GM12878 (cell line): ENCODE results near the gene SRP54. TPM values are rescaled to one million over a fixed set of nuclear protein-coding genes. Genes with fewer than 3 reads are reported as not detected.
A peak's percentile ranks its signal among the peaks of the same experiment; 100 is the strongest.

ENCODE experiments used
- ATAC-seq: fragments of 200-7000 bp; cut with Tn5 transposase; 3 replicates; pipeline ENCODE4 v1.9.1; 2020; ENCODE audit warnings: mild to moderate bottlenecking, moderate library complexity
- BruUV-seq: library from RNA; stranded (reverse); fragments of 400-500 nt; replicated peaks from 2 replicates; lab custom pipeline; 2021; lab: Mats Ljungman, UMichigan
- CTCF ChIA-PET: fragments of 300-600 bp; sonication (Branson Sonifier 250); formaldehyde crosslinking; extraction: SDS; loops from one replicate; lab custom pipeline; 2021; ENCODE audit warnings: inconsistent platforms; lab: Yijun Ruan, JAX
- POLR2A ChIA-PET: fragments of 350-600 bp; formaldehyde crosslinking; extraction: SDS; loops from one replicate; lab custom pipeline; 2021; ENCODE audit warnings: inconsistent platforms; lab: Charles Lee
- RAD21 ChIA-PET: fragments of 300-600 bp; sonication (Branson Sonifier 250); formaldehyde crosslinking; loops from one replicate; lab custom pipeline; 2023; ENCODE audit warnings: antibody characterized with exemption; ENCODE audit not compliant: unreplicated experiment; lab: Charles Lee
- SMC1A ChIA-PET: fragments of 300-600 bp; sonication (Branson Sonifier 250); formaldehyde crosslinking; loops from one replicate; lab custom pipeline; 2023; ENCODE audit not compliant: unreplicated experiment, uncharacterized antibody; lab: Charles Lee
- DNase-seq: peaks from one replicate; pipeline ENCODE4 v3.0.0-alpha.2; 2011; ENCODE audit warnings: low read depth, low spot score
- FAIRE-seq: peaks from 3 replicates; lab custom pipeline; 2011; peaks lifted over from hg19 to GRCh38; lab: Jason Lieb, UNC
- H2AFZ ChIP-seq: 2 replicates; pipeline ENCODE4 v1.6.0; 2011; ENCODE audit warnings: low read depth, low read length, control low read depth; ENCODE audit not compliant: control insufficient read depth
- H3K27ac ChIP-seq: 2 replicates; pipeline ENCODE4 v1.5.1; 2011; ENCODE audit warnings: control low read depth; ENCODE audit not compliant: control insufficient read depth, insufficient read depth
- H3K27me3 ChIP-seq, 2 experiments: replicated peaks in 1 of 2; 2 replicates each; pipeline versions ENCODE4 v1.6.0 to v1.6.1; 2011; ENCODE audit warnings: low read length in 1 of 2; ENCODE audit not compliant: control insufficient read depth in 2 of 2, insufficient read depth in 2 of 2
- H3K36me3 ChIP-seq, 2 experiments: 2 replicates each; pipeline ENCODE4 v1.5.1; 2011; ENCODE audit warnings: low read length in 1 of 2; ENCODE audit not compliant: control insufficient read depth in 2 of 2, insufficient read depth in 2 of 2
- H3K4me1 ChIP-seq: 2 replicates; pipeline ENCODE4 v1.6.1; 2011; ENCODE audit warnings: mild to moderate bottlenecking, low read length, moderate library complexity, mixed read lengths; ENCODE audit not compliant: control insufficient read depth, insufficient read depth
- H3K4me2 ChIP-seq: 2 replicates; pipeline ENCODE4 v1.6.0; 2011; ENCODE audit warnings: control low read depth; ENCODE audit not compliant: control insufficient read depth, insufficient read depth
- H3K4me3 ChIP-seq: fragments of 200-600 bp; sonication (generic); 2 replicates; pipeline ENCODE4 v1.5.1; 2016
- H3K79me2 ChIP-seq: 2 replicates; pipeline ENCODE4 v1.6.0; 2011; ENCODE audit warnings: low read length; ENCODE audit not compliant: control insufficient read depth, insufficient read depth
- H3K9ac ChIP-seq: 2 replicates; pipeline ENCODE4 v1.8.0; 2011; ENCODE audit warnings: low read length, control low read depth, mixed read lengths; ENCODE audit not compliant: control insufficient read depth, insufficient read depth
- H3K9me3 ChIP-seq: replicated peaks from 3 replicates; pipeline ENCODE4 v1.5.1; 2011; ENCODE audit warnings: mild to moderate bottlenecking, low read length; ENCODE audit not compliant: control insufficient read depth, insufficient read depth
- H4K20me1 ChIP-seq: 2 replicates; pipeline ENCODE4 v1.6.0; 2011; ENCODE audit not compliant: control insufficient read depth, insufficient read depth
- CBX3 ChIP-seq: fragments of 200-600 bp; sonication (generic); IDR thresholded peaks from 2 replicates; pipeline ENCODE4 v1.6.1; 2016; ENCODE audit warnings: low read depth, borderline replicate concordance
- IKZF2 ChIP-seq, 2 experiments: fragments of 450-650 bp; IDR thresholded peaks; 2 replicates each; pipeline ENCODE4 v1.6.1; 2017; ENCODE audit warnings: mild to moderate bottlenecking in 2 of 2, moderate library complexity in 2 of 2
- NBN ChIP-seq: fragments of 450-650 bp; IDR thresholded peaks from 2 replicates; pipeline ENCODE4 v1.6.1; 2016
- NR2F1 ChIP-seq: fragments of 450-650 bp; conservative IDR thresholded peaks from 2 replicates; pipeline ENCODE4 v1.6.1; 2017; ENCODE audit warnings: mild to moderate bottlenecking
- RUNX3 ChIP-seq: IDR thresholded peaks from 2 replicates; pipeline ENCODE4 v1.6.1; 2012; ENCODE audit warnings: low read length, inconsistent platforms
- YY1 ChIP-seq: IDR thresholded peaks from 2 replicates; pipeline ENCODE4 v1.6.1; 2011; ENCODE audit warnings: low read depth, mild to moderate bottlenecking, low read length
- WGBS: methylation state at CpG from one replicate; pipeline ENCODE4 v1.1.6; 2016; ENCODE audit warnings: low lambda C conversion rate; ENCODE audit not compliant: insufficient replicate concordance, insufficient coverage; ENCODE audit errors: missing lambda C conversion rate; 5-methylcytosine and 5-hydroxymethylcytosine counted together
- in situ Hi-C: fragments of 300-500 bp; cut with MboI; formaldehyde crosslinking; loops from 9 replicates; pipeline ENCODE4 v1.14.3; 2018; ENCODE audit warnings: mixed read lengths
- intact Hi-C: fragments of 100-400 bp; cut with micrococcal nuclease; formaldehyde crosslinking; loops from one replicate; pipeline ENCODE4 v1.14.2; 2022; ENCODE audit not compliant: unreplicated experiment
- polyA plus RNA-seq, 11 experiments: library from polyadenylated mRNA; depleted of rRNA in 4 of 11; unstranded in 6 of 11; stranded (reverse) in 5 of 11; fragments of >200 nt; fragmentation: Nextera tagmentation in 4 of 11; fragmentation: Illumina TruSeq in 1 of 11; extraction: Ambion mirVana in 4 of 11; extraction: Trizol in 1 of 11; gene quantifications; 1 replicate in 1 of 11; 2 replicates in 10 of 11; pipeline versions ENCODE4 v1.2.1 to v1.2.3, GENCODE V29; 2011 to 2016; ENCODE audit warnings: inconsistent platforms in 2 of 11, missing spikeins in 2 of 11, low read depth in 1 of 11
- total RNA-seq, 4 experiments: library from RNA; depleted of rRNA in 3 of 4; stranded (reverse); fragments of >200 nt in 3 of 4; fragmentation: Illumina TruSeq in 1 of 4; extraction: Trizol in 1 of 4; gene quantifications; 2 replicates each; pipeline versions ENCODE4 v1.2.1 to v1.2.3, GENCODE V29; 2013 to 2021
- TF ChIP-seq, protein P1 (sequence below): fragments of 450-650 bp; IDR thresholded peaks from 2 replicates; pipeline ENCODE4 v1.6.1; 2017; ENCODE audit warnings: low read depth, mild to moderate bottlenecking, moderate library complexity
- TF ChIP-seq, protein P2 (sequence below): fragments of 450-650 bp; IDR thresholded peaks from 2 replicates; pipeline ENCODE4 v1.6.1; 2016; ENCODE audit warnings: mild to moderate bottlenecking

Gene SRP54
- total and polyA plus RNA-seq, 10 of the 15 experiments (the other 5 are each of a cell fraction or from before 2014, with no cell fraction given), result 54.1 to 130 (median 72.3) TPM

DNA sequence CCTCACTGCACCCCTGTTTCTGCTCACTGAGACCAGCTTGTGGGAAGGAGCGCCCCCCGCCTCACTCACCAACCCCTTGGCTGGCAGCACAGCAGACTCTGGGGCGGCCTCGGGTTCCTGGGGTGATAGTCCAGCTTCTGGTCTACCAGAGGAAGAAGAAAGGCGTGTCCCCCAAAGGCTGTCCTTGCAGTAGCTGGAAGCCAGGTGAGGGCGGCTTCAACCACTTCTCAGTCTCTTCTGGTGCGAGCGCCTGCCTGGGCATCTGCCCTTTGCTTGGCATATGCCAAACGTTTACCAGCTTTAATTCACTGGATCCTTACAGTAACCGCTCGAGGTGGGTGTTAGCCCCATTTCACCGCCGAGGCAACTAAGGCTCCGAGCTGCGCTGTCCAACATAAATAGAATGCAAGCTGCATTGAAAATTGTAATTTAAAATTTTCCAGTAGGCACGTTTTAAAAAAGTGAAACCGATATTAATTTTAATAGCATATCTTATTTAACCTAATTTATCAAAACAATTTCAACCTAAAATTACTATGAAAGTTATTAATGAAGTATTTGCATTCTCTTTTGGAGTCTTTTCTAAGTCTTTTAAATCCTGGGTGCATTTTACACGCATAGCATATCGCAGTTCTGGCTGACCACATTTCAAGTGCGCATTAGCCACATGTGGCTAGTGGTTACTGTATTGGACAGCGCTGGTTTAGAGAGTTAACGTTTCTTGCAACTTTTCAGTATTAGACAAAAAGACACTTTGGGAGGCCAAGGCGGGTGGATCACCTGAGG is 64.2 kb downstream of the SRP54 start:
- peak overlapping the region; percentile 65 for H3K27ac ChIP-seq
- no peak for FAIRE-seq
- CTCF ChIA-PET, result interaction anchor here (0.9 to 3.1 kb wide), 6 partner anchors 13 to 324 kb away, joined by 3 to 20 read pairs (median 3); partner anchors contain the start of genes BAZ1A and SRP54
- intact Hi-C loops, result loop anchor here (1.0 to 5.0 kb wide), 4 partner anchors 64 to 370 kb away; partner anchors contain the start of genes PRORP and SRP54
- RAD21 ChIA-PET, result interaction anchor here (1.0 to 2.1 kb wide), 11 partner anchors 14 to 375 kb away, joined by 3 to 29 read pairs (median 4); partner anchors contain the start of genes BAZ1A, PPP2R3C and SRP54
- POLR2A ChIA-PET, result interaction anchor here (0.6 to 3.5 kb wide), 16 partner anchors 10 to 370 kb away, joined by 3 to 37 read pairs (median 4); partner anchors contain the start of genes BAZ1A, PPP2R3C, PRORP and SRP54
- H3K79me2 ChIP-seq, result peaks cover 3% of the 10 kb centered on the region
- H3K9me3 ChIP-seq, result no peaks in the 10 kb centered on the region
- TF ChIP-seq NR2F1 (0 out of 2 replicates have a peak, but pooled peaks have one; percentile 29), YY1 (no peak), IKZF2 (IDR thresholded peaks at IDR 0.05) (no peak), RUNX3 (peak; percentile 48), NBN (0 out of 2 replicates have a peak, but pooled peaks have one; percentile 3), CBX3 (no peak)
- TF ChIP-seq, protein P1, sequence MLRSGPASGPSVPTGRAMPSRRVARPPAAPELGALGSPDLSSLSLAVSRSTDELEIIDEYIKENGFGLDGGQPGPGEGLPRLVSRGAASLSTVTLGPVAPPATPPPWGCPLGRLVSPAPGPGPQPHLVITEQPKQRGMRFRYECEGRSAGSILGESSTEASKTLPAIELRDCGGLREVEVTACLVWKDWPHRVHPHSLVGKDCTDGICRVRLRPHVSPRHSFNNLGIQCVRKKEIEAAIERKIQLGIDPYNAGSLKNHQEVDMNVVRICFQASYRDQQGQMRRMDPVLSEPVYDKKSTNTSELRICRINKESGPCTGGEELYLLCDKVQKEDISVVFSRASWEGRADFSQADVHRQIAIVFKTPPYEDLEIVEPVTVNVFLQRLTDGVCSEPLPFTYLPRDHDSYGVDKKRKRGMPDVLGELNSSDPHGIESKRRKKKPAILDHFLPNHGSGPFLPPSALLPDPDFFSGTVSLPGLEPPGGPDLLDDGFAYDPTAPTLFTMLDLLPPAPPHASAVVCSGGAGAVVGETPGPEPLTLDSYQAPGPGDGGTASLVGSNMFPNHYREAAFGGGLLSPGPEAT, result 0 out of 2 replicates have a peak, but pooled peaks have one; percentile 15
- TF ChIP-seq, protein P2, sequence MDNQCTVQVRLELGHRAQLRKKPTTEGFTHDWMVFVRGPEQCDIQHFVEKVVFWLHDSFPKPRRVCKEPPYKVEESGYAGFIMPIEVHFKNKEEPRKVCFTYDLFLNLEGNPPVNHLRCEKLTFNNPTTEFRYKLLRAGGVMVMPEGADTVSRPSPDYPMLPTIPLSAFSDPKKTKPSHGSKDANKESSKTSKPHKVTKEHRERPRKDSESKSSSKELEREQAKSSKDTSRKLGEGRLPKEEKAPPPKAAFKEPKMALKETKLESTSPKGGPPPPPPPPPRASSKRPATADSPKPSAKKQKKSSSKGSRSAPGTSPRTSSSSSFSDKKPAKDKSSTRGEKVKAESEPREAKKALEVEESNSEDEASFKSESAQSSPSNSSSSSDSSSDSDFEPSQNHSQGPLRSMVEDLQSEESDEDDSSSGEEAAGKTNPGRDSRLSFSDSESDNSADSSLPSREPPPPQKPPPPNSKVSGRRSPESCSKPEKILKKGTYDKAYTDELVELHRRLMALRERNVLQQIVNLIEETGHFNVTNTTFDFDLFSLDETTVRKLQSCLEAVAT, result peak; percentile 55; the same call in 1 of the 2 replicates
- WGBS, result 1% methylated on average over 23 of the region's 23 CpGs
- H3K4me1 ChIP-seq, result peaks cover 6% of the 10 kb centered on the region; the same call in 1 of the 2 replicates
- BruUV-seq, result no TSS peak
- no peaks in the 10 kb centered on the region for H4K20me1 ChIP-seq
- ATAC-seq, result peak; percentile 61
- H3K9ac ChIP-seq, result peak overlapping the region; percentile 61
- H2AFZ ChIP-seq, result peak overlapping the region; percentile 93
- peak overlapping the region; percentile 78 for H3K4me2 ChIP-seq
- SMC1A ChIA-PET, result interaction anchor here (1.0 to 2.2 kb wide), 8 partner anchors 17 to 369 kb away, joined by 3 to 7 read pairs (median 4); partner anchors contain the start of gene PPP2R3C
- H3K27me3 ChIP-seq, result no peaks in the 10 kb centered on the region
- no peak for DNase-seq
- in situ Hi-C loops, result loop anchor here (10.0 kb wide), 1 partner anchor 368 kb away; no protein-coding TSS in a partner anchor
- H3K36me3 ChIP-seq, result no peaks in the 10 kb centered on the region
- peak overlapping the region; percentile 87 for H3K4me3 ChIP-seq
